Measurements from ENCODE around the gene RAB26.

RAB26 gene

DNA sequence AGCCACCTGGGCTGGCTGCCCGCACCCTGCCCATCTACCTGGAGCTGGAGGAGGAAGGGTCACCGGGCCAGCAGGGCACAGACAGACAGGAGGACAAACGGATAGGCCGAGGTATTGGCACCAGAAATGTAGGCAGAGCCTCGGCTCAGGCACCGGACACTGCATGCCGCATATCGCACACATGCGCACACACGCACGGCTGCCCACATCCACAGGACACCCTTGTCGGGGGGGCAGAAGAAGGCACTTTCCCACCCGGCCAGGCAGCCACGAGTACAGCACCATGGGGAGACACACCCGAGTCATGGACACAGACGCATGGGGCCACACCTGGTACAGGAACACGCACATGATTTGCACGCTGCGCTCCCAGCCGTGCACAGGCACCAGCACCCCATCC lies 33.5 kb downstream of the RAB26 start:
- peaks cover 21% of the 10 kb centered on the region for H3K36me3 ChIP-seq

DNA sequence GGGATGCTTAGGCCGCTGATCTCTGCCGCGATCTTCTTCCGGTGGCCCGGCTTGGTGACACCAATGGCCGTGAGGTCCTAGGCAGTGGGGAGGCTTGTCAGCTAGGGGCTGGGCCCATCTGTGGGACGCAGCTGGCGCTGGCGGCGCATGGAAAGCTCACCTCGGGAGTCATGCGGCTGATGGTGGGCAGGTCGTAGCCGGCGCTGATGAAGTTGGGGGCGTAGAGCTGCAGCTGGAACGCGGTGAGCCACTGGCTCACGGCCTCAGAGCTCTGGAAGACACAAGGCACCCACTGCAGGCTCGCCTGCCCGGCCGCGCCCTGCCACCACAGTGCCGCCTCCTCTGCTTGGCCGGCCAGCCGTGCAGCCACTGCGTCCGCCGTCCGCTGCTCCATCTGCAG lies 35.2 kb downstream of the RAB26 start:
- peaks cover 5% of the 10 kb centered on the region for H3K36me3 ChIP-seq
- H3K27me3 ChIP-seq = no peaks in the 10 kb centered on the region
- no peaks in the 10 kb centered on the region for H3K9me3 ChIP-seq
- TF ChIP-seq, protein P1, sequence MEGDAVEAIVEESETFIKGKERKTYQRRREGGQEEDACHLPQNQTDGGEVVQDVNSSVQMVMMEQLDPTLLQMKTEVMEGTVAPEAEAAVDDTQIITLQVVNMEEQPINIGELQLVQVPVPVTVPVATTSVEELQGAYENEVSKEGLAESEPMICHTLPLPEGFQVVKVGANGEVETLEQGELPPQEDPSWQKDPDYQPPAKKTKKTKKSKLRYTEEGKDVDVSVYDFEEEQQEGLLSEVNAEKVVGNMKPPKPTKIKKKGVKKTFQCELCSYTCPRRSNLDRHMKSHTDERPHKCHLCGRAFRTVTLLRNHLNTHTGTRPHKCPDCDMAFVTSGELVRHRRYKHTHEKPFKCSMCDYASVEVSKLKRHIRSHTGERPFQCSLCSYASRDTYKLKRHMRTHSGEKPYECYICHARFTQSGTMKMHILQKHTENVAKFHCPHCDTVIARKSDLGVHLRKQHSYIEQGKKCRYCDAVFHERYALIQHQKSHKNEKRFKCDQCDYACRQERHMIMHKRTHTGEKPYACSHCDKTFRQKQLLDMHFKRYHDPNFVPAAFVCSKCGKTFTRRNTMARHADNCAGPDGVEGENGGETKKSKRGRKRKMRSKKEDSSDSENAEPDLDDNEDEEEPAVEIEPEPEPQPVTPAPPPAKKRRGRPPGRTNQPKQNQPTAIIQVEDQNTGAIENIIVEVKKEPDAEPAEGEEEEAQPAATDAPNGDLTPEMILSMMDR (IDR thresholded peaks at IDR 0.05; ENCODE audit: low read depth, low read length) = no peak
- H3K4me1 ChIP-seq = no peaks in the 10 kb centered on the region
- no peak for DNase-seq
- no peak overlapping the region for H3K4me3 ChIP-seq (ENCODE audit: low read depth, low read length)

More for the DNA sequence above, 33.5 kb downstream of the RAB26 start:
- Histone ChIP-seq H3K27me3 (no peaks in the 10 kb centered on the region), H3K4me3 (ENCODE audit: low read depth, low read length) (no peak overlapping the region), H3K9me3 (no peaks in the 10 kb centered on the region), H3K4me1 (no peaks in the 10 kb centered on the region)
- DNase-seq = no peak
- TF ChIP-seq, protein P1 (IDR thresholded peaks at IDR 0.05; ENCODE audit: low read depth, low read length) = no peak

DNA sequence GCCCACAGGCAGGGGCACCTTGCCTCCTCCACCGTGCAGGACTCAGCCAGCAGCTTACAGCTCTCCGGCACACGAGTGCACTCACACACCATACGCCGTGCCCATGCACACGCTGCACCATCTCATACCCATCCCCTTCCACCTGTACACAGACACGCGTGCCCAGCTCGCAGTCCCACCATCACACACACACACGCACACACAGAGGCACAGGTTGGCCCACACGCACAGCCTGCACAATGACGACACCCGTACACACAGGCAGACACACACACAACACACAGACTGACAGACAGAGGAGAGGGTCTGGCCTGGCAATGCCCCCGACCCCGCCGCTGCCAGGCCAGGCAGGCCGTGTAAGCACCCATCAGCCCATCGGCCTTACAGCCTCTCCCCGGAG lies 35.9 kb downstream of the RAB26 start:
- DNase-seq = no peak
- Histone ChIP-seq H3K27me3 (no peaks in the 10 kb centered on the region), H3K4me1 (no peaks in the 10 kb centered on the region), H3K36me3 (peaks cover 5% of the 10 kb centered on the region), H3K9me3 (no peaks in the 10 kb centered on the region), H3K4me3 (ENCODE audit: low read depth, low read length) (no peak overlapping the region)
- TF ChIP-seq, protein P1 (IDR thresholded peaks at IDR 0.05; ENCODE audit: low read depth, low read length) = no peak

- no peak for DNase-seq
- Histone ChIP-seq H3K36me3 (peaks cover 5% of the 10 kb centered on the region), H3K4me3 (ENCODE audit: low read depth, low read length) (no peak overlapping the region), H3K4me1 (no peaks in the 10 kb centered on the region), H3K9me3 (no peaks in the 10 kb centered on the region), H3K27me3 (no peaks in the 10 kb centered on the region)
- TF ChIP-seq, protein P1 (IDR thresholded peaks at IDR 0.05; ENCODE audit: low read depth, low read length) = no peak
Measured at GRCh38 chr16:2184962-2185361, 36.5 kb downstream of the RAB26 start.

GRCh38 chr16:2186064-2186463 lies 37.6 kb downstream of the RAB26 start:
- H3K4me1 ChIP-seq = no peaks in the 10 kb centered on the region
- H3K27me3 ChIP-seq = no peaks in the 10 kb centered on the region
- DNase-seq = no peak
- no peaks in the 10 kb centered on the region for H3K9me3 ChIP-seq
- no peak overlapping the region for H3K4me3 ChIP-seq (ENCODE audit: low read depth, low read length)
- H3K36me3 ChIP-seq = peaks cover 5% of the 10 kb centered on the region
- TF ChIP-seq, protein P1 (IDR thresholded peaks at IDR 0.05; ENCODE audit: low read depth, low read length) = no peak

DNA sequence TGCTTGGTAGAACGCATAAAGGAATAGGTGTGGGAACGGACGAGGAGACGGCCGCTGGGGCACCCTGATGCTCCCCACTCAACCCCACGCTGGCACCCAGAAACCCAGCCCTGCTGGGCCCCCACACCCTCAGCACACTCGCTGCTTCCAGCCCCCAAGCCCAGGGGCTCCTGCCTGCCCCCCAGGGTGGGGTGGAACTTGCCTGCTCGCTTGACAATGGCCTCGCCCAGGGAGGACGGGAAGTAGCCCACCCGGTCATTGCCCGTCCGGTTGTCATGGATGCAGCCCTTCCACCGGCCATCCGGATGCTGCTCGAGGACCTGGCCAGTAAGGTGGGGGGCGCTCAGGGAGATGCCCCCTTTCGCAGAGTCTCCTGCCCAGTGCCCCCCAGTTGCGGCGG lies 38.1 kb downstream of the RAB26 start:
- Histone ChIP-seq H3K4me3 (ENCODE audit: low read depth, low read length) (no peak overlapping the region), H3K36me3 (peaks cover 5% of the 10 kb centered on the region), H3K9me3 (no peaks in the 10 kb centered on the region), H3K27me3 (no peaks in the 10 kb centered on the region), H3K4me1 (no peaks in the 10 kb centered on the region)
- TF ChIP-seq, protein P1 (IDR thresholded peaks at IDR 0.05; ENCODE audit: low read depth, low read length) = no peak
- no peak for DNase-seq
